Ishikawa (cell line): ENCODE measurements around the gene BEND5.

Experiments
- CEBPB ChIP-seq: IDR thresholded peaks from 2 replicates; pipeline ENCODE4 v1.6.1; 2012
- EP300 ChIP-seq: IDR thresholded peaks from 2 replicates; pipeline ENCODE4 v1.6.1; 2012; ENCODE audit warnings: borderline replicate concordance
- FOXM1 ChIP-seq: IDR thresholded peaks from 2 replicates; pipeline ENCODE4 v1.6.1; 2012; ENCODE audit warnings: low read depth, borderline replicate concordance
- NFIC ChIP-seq: IDR thresholded peaks from 2 replicates; pipeline ENCODE4 v1.6.1; 2012
- TAF1 ChIP-seq: IDR thresholded peaks from 2 replicates; pipeline ENCODE4 v1.6.1; 2012; ENCODE audit warnings: low read depth, mild to moderate bottlenecking
- TEAD4 ChIP-seq: IDR thresholded peaks from 2 replicates; pipeline ENCODE4 v1.6.1; 2012
- YY1 ChIP-seq: IDR thresholded peaks from 2 replicates; pipeline ENCODE4 v1.6.1; 2012; ENCODE audit warnings: low read depth
- ZBTB7A ChIP-seq: IDR thresholded peaks from 2 replicates; pipeline ENCODE4 v1.6.1; 2012; ENCODE audit warnings: low read depth
- TF ChIP-seq, protein P1 (sequence below): IDR thresholded peaks from 2 replicates; pipeline ENCODE4 v1.6.1; 2012; ENCODE audit warnings: low read depth, mild to moderate bottlenecking
- TF ChIP-seq, protein P2 (sequence below): IDR thresholded peaks from 2 replicates; pipeline ENCODE4 v1.6.1; 2012

DNA sequence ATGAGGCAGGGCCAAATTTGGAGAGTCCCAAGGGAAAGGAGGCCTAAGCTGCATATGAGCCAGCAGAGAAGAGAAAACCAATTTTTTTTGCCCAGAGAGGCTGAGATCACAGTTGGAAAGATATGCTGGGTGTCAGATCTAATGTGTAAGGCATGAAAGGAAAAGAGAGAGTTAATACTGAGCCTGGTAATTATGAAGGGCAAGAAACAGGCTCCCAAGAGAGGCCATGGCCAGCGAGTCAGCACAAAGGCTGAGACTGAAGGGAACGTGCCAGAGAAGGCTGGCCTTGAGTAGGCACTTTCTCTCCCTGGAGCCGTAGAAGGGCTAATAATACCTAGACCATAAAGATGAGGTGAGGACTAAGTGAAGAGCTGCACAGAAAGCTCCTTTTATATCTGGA, 31.8 kb upstream of the BEND5 start:
- TF ChIP-seq, protein P1, sequence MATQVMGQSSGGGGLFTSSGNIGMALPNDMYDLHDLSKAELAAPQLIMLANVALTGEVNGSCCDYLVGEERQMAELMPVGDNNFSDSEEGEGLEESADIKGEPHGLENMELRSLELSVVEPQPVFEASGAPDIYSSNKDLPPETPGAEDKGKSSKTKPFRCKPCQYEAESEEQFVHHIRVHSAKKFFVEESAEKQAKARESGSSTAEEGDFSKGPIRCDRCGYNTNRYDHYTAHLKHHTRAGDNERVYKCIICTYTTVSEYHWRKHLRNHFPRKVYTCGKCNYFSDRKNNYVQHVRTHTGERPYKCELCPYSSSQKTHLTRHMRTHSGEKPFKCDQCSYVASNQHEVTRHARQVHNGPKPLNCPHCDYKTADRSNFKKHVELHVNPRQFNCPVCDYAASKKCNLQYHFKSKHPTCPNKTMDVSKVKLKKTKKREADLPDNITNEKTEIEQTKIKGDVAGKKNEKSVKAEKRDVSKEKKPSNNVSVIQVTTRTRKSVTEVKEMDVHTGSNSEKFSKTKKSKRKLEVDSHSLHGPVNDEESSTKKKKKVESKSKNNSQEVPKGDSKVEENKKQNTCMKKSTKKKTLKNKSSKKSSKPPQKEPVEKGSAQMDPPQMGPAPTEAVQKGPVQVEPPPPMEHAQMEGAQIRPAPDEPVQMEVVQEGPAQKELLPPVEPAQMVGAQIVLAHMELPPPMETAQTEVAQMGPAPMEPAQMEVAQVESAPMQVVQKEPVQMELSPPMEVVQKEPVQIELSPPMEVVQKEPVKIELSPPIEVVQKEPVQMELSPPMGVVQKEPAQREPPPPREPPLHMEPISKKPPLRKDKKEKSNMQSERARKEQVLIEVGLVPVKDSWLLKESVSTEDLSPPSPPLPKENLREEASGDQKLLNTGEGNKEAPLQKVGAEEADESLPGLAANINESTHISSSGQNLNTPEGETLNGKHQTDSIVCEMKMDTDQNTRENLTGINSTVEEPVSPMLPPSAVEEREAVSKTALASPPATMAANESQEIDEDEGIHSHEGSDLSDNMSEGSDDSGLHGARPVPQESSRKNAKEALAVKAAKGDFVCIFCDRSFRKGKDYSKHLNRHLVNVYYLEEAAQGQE: no peak
- TF ChIP-seq ZBTB7A (no peak), EP300 (no peak), YY1 (no peak), TEAD4 (no peak), CEBPB (no peak), TAF1 (no peak), NFIC (no peak), FOXM1 (no peak)
- TF ChIP-seq, protein P2, sequence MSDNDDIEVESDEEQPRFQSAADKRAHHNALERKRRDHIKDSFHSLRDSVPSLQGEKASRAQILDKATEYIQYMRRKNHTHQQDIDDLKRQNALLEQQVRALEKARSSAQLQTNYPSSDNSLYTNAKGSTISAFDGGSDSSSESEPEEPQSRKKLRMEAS: no peak
